Endothelial cell of umbilical vein (primary cell): ENCODE measurements around the gene YY2.

Experiments used
- CTCF ChIP-seq, 2 donors: IDR thresholded peaks; 1 replicate in 1 of 2; 2 replicates in 1 of 2; pipeline ENCODE4 v1.5.1; 2011; ENCODE audit warnings: low read length in 2 of 2, mild to moderate bottlenecking in 2 of 2, moderate library complexity in 2 of 2, control low read depth in 1 of 2, inconsistent platforms in 1 of 2, low read depth in 1 of 2; ENCODE audit not compliant: insufficient read depth in 1 of 2; ENCODE audit errors: extremely low read depth in 1 of 2
- EZH2 ChIP-seq: IDR thresholded peaks from 2 replicates; pipeline ENCODE4 v1.6.1; 2012; ENCODE audit warnings: borderline replicate concordance, low read depth, mild to moderate bottlenecking, moderate library complexity, low read length, inconsistent platforms; ENCODE audit not compliant: severe bottlenecking
- FOS ChIP-seq: IDR thresholded peaks from 2 replicates; pipeline ENCODE4 v1.6.1; 2011; ENCODE audit warnings: mild to moderate bottlenecking, low read length, moderate library complexity, borderline replicate concordance; ENCODE audit not compliant: insufficient read depth
- MYC ChIP-seq: IDR thresholded peaks from one replicate; pipeline ENCODE4 v1.6.1; 2011; ENCODE audit warnings: mild to moderate bottlenecking, low read depth, low read length
- POLR2A ChIP-seq: IDR thresholded peaks from 2 replicates; pipeline ENCODE4 v1.6.1; 2012; ENCODE audit warnings: low read depth, mild to moderate bottlenecking, control low read depth, low read length
- POLR2AphosphoS5 ChIP-seq: IDR thresholded peaks from 2 replicates; pipeline ENCODE4 v1.6.1; 2012; ENCODE audit warnings: low read depth, mild to moderate bottlenecking, control low read depth, low read length, moderate library complexity; ENCODE audit not compliant: insufficient read depth

GRCh38 chrX:21813612-21814368 lies 42.0 kb upstream of the YY2 start:
- TF ChIP-seq POLR2A: no peak
- no peak for TF ChIP-seq CTCF (IDR thresholded peaks at IDR 0.05; ENCODE audit: extremely low read depth in 1 of 2, insufficient read depth in 1 of 2, low read depth in 1 of 2, low read length in 2 of 2)
- no peak for TF ChIP-seq EZH2
- TF ChIP-seq POLR2AphosphoS5: no peak
- no peak for TF ChIP-seq MYC
- TF ChIP-seq FOS: no peak
